Activated naive CD8-positive, alpha-beta T cell (primary cell): ENCODE results near the gene TOR3A.

Source experiments
- H3K27ac Mint-ChIP-seq: one replicate; pipeline ENCODE4 v1.8.0; 2021; ENCODE audit warnings: mixed read lengths
- H3K27me3 Mint-ChIP-seq: one replicate; pipeline ENCODE4 v1.8.0; 2021; ENCODE audit warnings: mixed read lengths
- H3K36me3 Mint-ChIP-seq: one replicate; pipeline ENCODE4 v1.8.0; 2021; ENCODE audit warnings: mixed read lengths
- H3K4me1 Mint-ChIP-seq: one replicate; pipeline ENCODE4 v1.8.0; 2021; ENCODE audit warnings: low read depth, mixed read lengths
- H3K4me3 Mint-ChIP-seq: one replicate; pipeline ENCODE4 v1.8.0; 2021; ENCODE audit warnings: mild to moderate bottlenecking, mixed read lengths
- H3K9me3 Mint-ChIP-seq: one replicate; pipeline ENCODE4 v1.8.0; 2021; ENCODE audit warnings: low read depth, mixed read lengths

The TOR3A gene

GRCh38 chr1:179089827-179090482 lies 8.1 kb downstream of the TOR3A start:
- peak overlapping the region; percentile 29 for H3K27ac Mint-ChIP-seq
- H3K36me3 Mint-ChIP-seq: no peaks in the 10 kb centered on the region
- no peaks in the 10 kb centered on the region for H3K9me3 Mint-ChIP-seq
- no peaks in the 10 kb centered on the region for H3K27me3 Mint-ChIP-seq
- no peaks in the 10 kb centered on the region for H3K4me1 Mint-ChIP-seq
- no peak overlapping the region for H3K4me3 Mint-ChIP-seq

DNA sequence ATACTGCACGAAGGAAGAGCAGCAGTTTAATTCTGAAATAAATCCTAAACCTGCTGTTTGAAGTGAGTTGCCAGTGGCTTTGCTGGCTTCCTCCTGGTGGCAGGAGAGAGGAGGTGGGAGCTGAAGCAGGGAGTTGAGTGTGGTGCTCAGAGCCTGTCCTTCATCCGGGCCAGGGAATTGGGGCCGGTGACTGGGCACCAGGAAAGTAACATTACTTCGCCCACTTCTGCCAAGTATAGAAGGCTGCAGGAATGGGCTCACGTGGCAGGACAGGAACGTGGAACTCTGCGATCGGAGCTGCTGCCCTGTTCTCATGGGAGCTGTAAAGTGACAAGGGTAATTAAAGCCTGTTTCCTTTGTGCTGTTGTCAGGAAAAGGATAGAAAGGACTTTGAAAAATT lies 8.7 kb downstream of the TOR3A start:
- no peak overlapping the region for H3K4me3 Mint-ChIP-seq
- H3K36me3 Mint-ChIP-seq: no peaks in the 10 kb centered on the region
- no peaks in the 10 kb centered on the region for H3K4me1 Mint-ChIP-seq
- no peaks in the 10 kb centered on the region for H3K27me3 Mint-ChIP-seq
- H3K27ac Mint-ChIP-seq: peak overlapping the region; percentile 29
- no peaks in the 10 kb centered on the region for H3K9me3 Mint-ChIP-seq

DNA sequence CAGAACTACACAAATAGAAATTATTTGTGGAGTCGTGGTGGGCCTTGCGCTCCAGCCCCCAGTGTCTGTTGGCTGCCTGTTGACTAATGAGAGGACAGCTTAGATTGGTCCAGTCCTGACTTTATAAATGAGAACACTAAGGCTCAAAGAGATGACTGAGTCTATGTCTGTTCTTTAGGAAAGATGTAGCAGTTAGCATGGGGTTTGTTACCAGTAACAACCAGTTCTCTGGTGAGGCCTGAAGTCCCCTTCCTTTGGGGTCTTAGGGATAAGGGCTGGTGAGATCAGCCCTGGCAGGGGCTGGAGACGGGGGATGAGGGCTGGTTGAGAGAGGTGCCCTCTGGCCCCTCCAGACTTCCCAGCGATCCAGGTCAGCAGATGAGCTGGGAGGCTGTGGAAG lies 9.1 kb downstream of the TOR3A start:
- no peak overlapping the region for H3K27ac Mint-ChIP-seq
- H3K4me1 Mint-ChIP-seq: no peaks in the 10 kb centered on the region
- no peak overlapping the region for H3K4me3 Mint-ChIP-seq
- H3K27me3 Mint-ChIP-seq: no peaks in the 10 kb centered on the region
- H3K36me3 Mint-ChIP-seq: no peaks in the 10 kb centered on the region
- no peaks in the 10 kb centered on the region for H3K9me3 Mint-ChIP-seq

GRCh38 chr1:179091691-179092165 lies 9.9 kb downstream of the TOR3A start:
- H3K4me3 Mint-ChIP-seq: no peak overlapping the region
- H3K27ac Mint-ChIP-seq: no peak overlapping the region
- no peaks in the 10 kb centered on the region for H3K36me3 Mint-ChIP-seq
- H3K27me3 Mint-ChIP-seq: no peaks in the 10 kb centered on the region
- H3K4me1 Mint-ChIP-seq: no peaks in the 10 kb centered on the region
- no peaks in the 10 kb centered on the region for H3K9me3 Mint-ChIP-seq

DNA sequence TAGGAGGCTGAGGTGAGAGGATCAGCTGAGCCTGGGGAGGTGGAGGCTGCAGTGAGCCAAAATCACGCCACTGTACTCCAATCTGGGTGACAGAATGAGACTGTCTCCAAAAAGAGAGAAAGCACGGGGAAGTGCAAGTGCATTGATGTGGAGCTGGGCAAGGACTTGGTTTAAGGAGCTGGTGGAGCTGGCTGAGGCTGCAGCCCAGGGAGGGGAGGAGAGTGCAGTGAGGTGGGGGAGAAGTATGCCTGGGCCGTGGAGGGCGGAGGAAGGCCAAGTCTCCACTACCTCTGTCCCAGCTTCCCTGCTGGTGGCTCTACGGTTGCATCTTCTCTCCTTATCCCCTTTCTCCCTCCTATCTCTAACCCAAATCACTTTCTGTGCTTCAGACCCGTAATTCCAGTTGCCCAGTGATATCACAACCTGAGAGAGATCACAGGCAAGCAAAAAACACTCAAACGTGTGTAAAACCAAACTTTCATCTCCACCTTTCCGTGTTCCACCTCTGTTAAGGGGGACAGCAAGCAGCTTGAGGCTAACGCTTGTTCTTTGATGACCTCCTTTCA lies 11.1 kb downstream of the TOR3A start:
- no peaks in the 10 kb centered on the region for H3K27me3 Mint-ChIP-seq
- H3K36me3 Mint-ChIP-seq: no peaks in the 10 kb centered on the region
- no peaks in the 10 kb centered on the region for H3K9me3 Mint-ChIP-seq
- no peak overlapping the region for H3K4me3 Mint-ChIP-seq
- no peaks in the 10 kb centered on the region for H3K4me1 Mint-ChIP-seq
- H3K27ac Mint-ChIP-seq: no peak overlapping the region

- no peaks in the 10 kb centered on the region for H3K9me3 Mint-ChIP-seq
- H3K27ac Mint-ChIP-seq: no peak overlapping the region
- H3K4me1 Mint-ChIP-seq: no peaks in the 10 kb centered on the region
- H3K36me3 Mint-ChIP-seq: no peaks in the 10 kb centered on the region
- H3K27me3 Mint-ChIP-seq: no peaks in the 10 kb centered on the region
- no peak overlapping the region for H3K4me3 Mint-ChIP-seq
Observed at GRCh38 chr1:179094818-179095217, 12.9 kb downstream of the TOR3A start.

GRCh38 chr1:179095377-179095776 lies 13.5 kb downstream of the TOR3A start:
- H3K4me3 Mint-ChIP-seq: no peak overlapping the region
- H3K27ac Mint-ChIP-seq: no peak overlapping the region
- H3K27me3 Mint-ChIP-seq: no peaks in the 10 kb centered on the region
- H3K4me1 Mint-ChIP-seq: no peaks in the 10 kb centered on the region
- no peaks in the 10 kb centered on the region for H3K9me3 Mint-ChIP-seq
- no peaks in the 10 kb centered on the region for H3K36me3 Mint-ChIP-seq

- Mint-ChIP-seq H3K4me1 (no peaks in the 10 kb centered on the region), H3K27ac (no peak overlapping the region), H3K4me3 (no peak overlapping the region), H3K27me3 (no peaks in the 10 kb centered on the region), H3K9me3 (no peaks in the 10 kb centered on the region), H3K36me3 (no peaks in the 10 kb centered on the region)
Observed at GRCh38 chr1:179095924-179096323, 14.1 kb downstream of the TOR3A start.

DNA sequence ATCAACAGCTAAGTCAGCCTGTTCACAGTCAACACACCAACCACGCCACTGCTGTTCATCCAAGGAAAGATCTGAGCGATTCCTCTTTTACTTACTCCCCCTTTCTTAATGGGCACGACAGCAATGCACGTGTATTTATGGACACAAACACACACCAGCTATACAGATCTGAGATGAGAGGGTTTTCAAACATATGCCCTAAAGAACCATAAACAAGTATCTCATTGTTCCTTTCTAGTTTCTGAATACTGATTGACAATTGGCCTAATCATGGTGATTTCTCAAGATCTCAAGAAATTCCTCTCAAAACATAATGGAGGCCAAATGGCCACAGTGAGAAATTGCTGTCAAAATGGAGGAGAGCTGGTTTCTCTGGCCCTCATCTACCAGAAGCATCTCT lies 18.0 kb downstream of the TOR3A start:
- H3K4me1 Mint-ChIP-seq: no peaks in the 10 kb centered on the region
- H3K27ac Mint-ChIP-seq: no peak overlapping the region
- H3K36me3 Mint-ChIP-seq: peaks cover 2% of the 10 kb centered on the region
- H3K27me3 Mint-ChIP-seq: no peaks in the 10 kb centered on the region
- H3K4me3 Mint-ChIP-seq: no peak overlapping the region
- H3K9me3 Mint-ChIP-seq: no peaks in the 10 kb centered on the region

DNA sequence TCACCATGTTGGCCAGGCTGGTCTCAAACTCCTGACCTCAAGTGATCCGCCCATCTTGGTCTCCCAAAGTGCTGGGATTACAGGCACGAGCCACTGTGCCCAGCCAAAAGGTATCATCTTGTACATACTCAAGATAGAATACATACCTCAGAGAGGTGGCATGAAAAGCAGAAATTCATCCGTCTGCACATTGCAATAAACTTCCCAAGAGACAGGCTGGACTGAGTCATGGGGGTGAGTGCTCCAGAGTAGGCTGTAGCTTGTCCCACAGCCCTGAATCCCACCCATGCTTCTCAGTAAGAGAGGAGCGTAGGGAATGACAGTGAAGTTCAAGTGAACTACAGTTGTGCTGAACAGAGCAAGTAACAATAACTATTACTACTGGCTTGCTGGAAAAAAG lies 19.7 kb downstream of the TOR3A start:
- no peak overlapping the region for H3K4me3 Mint-ChIP-seq
- no peaks in the 10 kb centered on the region for H3K27me3 Mint-ChIP-seq
- peaks cover 2% of the 10 kb centered on the region for H3K36me3 Mint-ChIP-seq
- no peaks in the 10 kb centered on the region for H3K4me1 Mint-ChIP-seq
- no peaks in the 10 kb centered on the region for H3K9me3 Mint-ChIP-seq
- H3K27ac Mint-ChIP-seq: no peak overlapping the region

DNA sequence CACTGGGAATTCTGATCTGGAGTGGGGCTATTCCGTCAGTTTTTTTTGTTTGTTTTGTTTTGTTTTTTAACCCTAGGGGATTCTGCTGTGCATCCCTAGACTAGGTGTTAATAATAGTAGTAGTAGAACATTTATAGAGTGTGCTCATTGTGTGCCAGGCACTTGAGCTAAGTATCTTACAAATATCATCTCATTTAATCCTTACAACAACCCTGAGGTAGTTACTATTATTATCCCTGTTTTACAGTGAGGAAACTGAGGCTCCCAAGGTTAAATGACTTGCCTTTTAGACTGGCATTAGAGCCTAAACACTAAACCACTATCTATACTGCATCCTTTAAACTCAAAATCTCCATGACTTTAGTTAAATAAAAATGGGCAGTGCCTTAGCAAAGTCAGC lies 22.1 kb downstream of the TOR3A start:
- H3K9me3 Mint-ChIP-seq: no peaks in the 10 kb centered on the region
- H3K4me3 Mint-ChIP-seq: no peak overlapping the region
- H3K27me3 Mint-ChIP-seq: no peaks in the 10 kb centered on the region
- peaks cover 6% of the 10 kb centered on the region for H3K36me3 Mint-ChIP-seq
- no peak overlapping the region for H3K27ac Mint-ChIP-seq
- H3K4me1 Mint-ChIP-seq: no peaks in the 10 kb centered on the region

GRCh38 chr1:179104611-179105250 lies 22.9 kb downstream of the TOR3A start:
- no peaks in the 10 kb centered on the region for H3K9me3 Mint-ChIP-seq
- H3K4me3 Mint-ChIP-seq: no peak overlapping the region
- no peaks in the 10 kb centered on the region for H3K4me1 Mint-ChIP-seq
- peaks cover 9% of the 10 kb centered on the region for H3K36me3 Mint-ChIP-seq
- no peak overlapping the region for H3K27ac Mint-ChIP-seq
- no peaks in the 10 kb centered on the region for H3K27me3 Mint-ChIP-seq

GRCh38 chr1:179105393-179105792 lies 23.5 kb downstream of the TOR3A start:
- Mint-ChIP-seq H3K36me3 (peaks cover 9% of the 10 kb centered on the region), H3K4me1 (no peaks in the 10 kb centered on the region), H3K4me3 (no peak overlapping the region), H3K9me3 (no peaks in the 10 kb centered on the region), H3K27ac (no peak overlapping the region), H3K27me3 (no peaks in the 10 kb centered on the region)

- H3K9me3 Mint-ChIP-seq: no peaks in the 10 kb centered on the region
- H3K27ac Mint-ChIP-seq: no peak overlapping the region
Observed at GRCh38 chr1:179107706-179108629, 26.1 kb downstream of the TOR3A start.

DNA sequence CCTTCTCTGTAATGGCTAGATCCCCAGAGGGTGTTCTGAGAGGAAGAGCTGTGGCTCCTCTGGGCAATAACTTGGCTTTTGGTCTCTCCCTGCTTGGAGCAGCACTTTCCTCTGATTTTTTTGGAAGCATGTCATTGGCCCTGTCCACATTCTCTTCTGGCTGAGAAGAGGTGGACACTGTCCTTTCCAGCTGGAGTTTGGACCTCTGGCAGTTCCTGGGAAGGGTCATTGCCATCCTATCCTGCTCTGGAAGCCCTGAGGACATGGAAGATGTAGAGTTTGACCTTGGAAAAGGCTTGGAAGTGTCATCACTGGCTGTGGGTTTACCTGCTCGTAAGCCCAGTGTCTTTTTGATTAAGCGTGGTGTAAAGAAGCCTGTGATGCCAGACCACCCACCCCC lies 26.8 kb downstream of the TOR3A start:
- no peaks in the 10 kb centered on the region for H3K4me1 Mint-ChIP-seq
- peaks cover 10% of the 10 kb centered on the region for H3K36me3 Mint-ChIP-seq
- H3K27ac Mint-ChIP-seq: no peak overlapping the region
- no peaks in the 10 kb centered on the region for H3K27me3 Mint-ChIP-seq
- no peak overlapping the region for H3K4me3 Mint-ChIP-seq
- H3K9me3 Mint-ChIP-seq: no peaks in the 10 kb centered on the region

More at GRCh38 chr1:179107706-179108629, 26.1 kb downstream of the TOR3A start:
- H3K36me3 Mint-ChIP-seq: peaks cover 10% of the 10 kb centered on the region
- no peaks in the 10 kb centered on the region for H3K4me1 Mint-ChIP-seq
- H3K27me3 Mint-ChIP-seq: no peaks in the 10 kb centered on the region
- no peak overlapping the region for H3K4me3 Mint-ChIP-seq
